ENCODE data around the gene SHISA2.

- TF ChIP-seq GATA2 (IDR thresholded peaks at IDR 0.05; ENCODE audit: low read depth, low read length) (no peak), GATA3 (IDR thresholded peaks at IDR 0.05; ENCODE audit: low read depth, low read length) (no peak)
Observed at GRCh38 chr13:26021516-26021915, 30.3 kb downstream of the SHISA2 start.
